H1 (cell line): Measurements from ENCODE around the gene ABHD13. TPM values are rescaled to one million over a fixed set of nuclear protein-coding genes. Genes with fewer than 3 reads are reported as not detected.

Source experiments
- CTCF ChIA-PET: fragments of 300-600 bp; sonication (Branson Sonifier 250); formaldehyde crosslinking; loops from one replicate; lab custom pipeline; 2021; ENCODE audit not compliant: partially characterized antibody; lab: Charles Lee
- POLR2A ChIA-PET: fragments of 300-600 bp; sonication (Branson Sonifier 250); formaldehyde crosslinking; loops from one replicate; lab custom pipeline; 2021; ENCODE audit warnings: inconsistent platforms; ENCODE audit not compliant: partially characterized antibody; lab: Charles Lee
- DNase-seq, 2 experiments: peaks; one replicate each; pipeline versions ENCODE4 v3.0.0 to v3.0.0-alpha.2; 2010 to 2022; ENCODE audit warnings: low spot score in 2 of 2, low read depth in 1 of 2, mixed read lengths in 1 of 2
- FAIRE-seq: peaks from 2 replicates; lab custom pipeline; 2011; peaks lifted over from hg19 to GRCh38; lab: Jason Lieb, UNC
- H2AFZ ChIP-seq: 2 replicates; pipeline ENCODE4 v1.8.1; 2012; ENCODE audit warnings: low read length, inconsistent platforms
- H2AK5ac ChIP-seq: 2 replicates; pipeline ENCODE4 v1.6.1; 2013; ENCODE audit warnings: low read depth, low read length
- H2BK120ac ChIP-seq: replicated peaks from 2 replicates; pipeline ENCODE3; 2013; ENCODE audit warnings: low read depth, low read length, inconsistent platforms
- H2BK12ac ChIP-seq: 2 replicates; pipeline ENCODE4 v1.6.1; 2013; ENCODE audit warnings: low read depth, low read length
- H2BK15ac ChIP-seq: 2 replicates; pipeline ENCODE4 v1.6.1; 2013; ENCODE audit warnings: low read length
- H2BK20ac ChIP-seq: 2 replicates; pipeline ENCODE4 v1.6.1; 2013; ENCODE audit warnings: low read length
- H2BK5ac ChIP-seq: 2 replicates; pipeline ENCODE4 v1.6.1; 2013; ENCODE audit warnings: low read depth, low read length
- H3K14ac ChIP-seq: 2 replicates; pipeline ENCODE4 v1.6.1; 2013; ENCODE audit warnings: inconsistent platforms; ENCODE audit not compliant: insufficient read length
- H3K18ac ChIP-seq: 2 replicates; pipeline ENCODE4 v1.6.1; 2013; ENCODE audit warnings: low read length; ENCODE audit errors: extremely low read depth
- H3K23ac ChIP-seq: 2 replicates; pipeline ENCODE4 v1.6.1; 2013; ENCODE audit warnings: inconsistent platforms; ENCODE audit not compliant: insufficient read length
- H3K23me2 ChIP-seq: 2 replicates; pipeline ENCODE4 v1.6.1; 2013; ENCODE audit warnings: low read depth, low read length
- H3K27ac ChIP-seq: 2 replicates; pipeline ENCODE4 v1.6.1; 2011; ENCODE audit warnings: low read depth, low read length, inconsistent platforms
- H3K27me3 ChIP-seq, 4 experiments: replicated peaks in 1 of 4; 1 replicate in 1 of 4; 2 replicates in 3 of 4; pipeline versions ENCODE4 v1.6.1 to v1.8.1; 2011 to 2013; ENCODE audit warnings: low read length in 3 of 4, mild to moderate bottlenecking in 3 of 4, inconsistent platforms in 2 of 4, mixed read lengths in 2 of 4, moderate library complexity in 1 of 4; ENCODE audit not compliant: control insufficient read depth in 3 of 4, insufficient read depth in 3 of 4; ENCODE audit errors: extremely low read depth in 1 of 4
- H3K36me3 ChIP-seq, 4 experiments: 2 replicates each; pipeline versions ENCODE4 v1.6.1 to v1.8.1; 2011 to 2013; ENCODE audit warnings: mild to moderate bottlenecking in 4 of 4, low read length in 3 of 4, moderate library complexity in 2 of 4, control low read depth in 1 of 4, inconsistent platforms in 1 of 4; ENCODE audit not compliant: insufficient read depth in 4 of 4, control insufficient read depth in 2 of 4
- H3K4ac ChIP-seq: replicated peaks from 2 replicates; pipeline ENCODE3; 2013; ENCODE audit warnings: low read length, low read depth, mixed read lengths, inconsistent platforms; ENCODE audit not compliant: insufficient read length
- H3K4me1 ChIP-seq, 4 experiments: replicated peaks in 1 of 4; 1 replicate in 1 of 4; 2 replicates in 3 of 4; pipeline versions ENCODE4 v1.6.1 to v1.8.1; 2011 to 2013; ENCODE audit warnings: low read length in 3 of 4, inconsistent platforms in 2 of 4, mixed read lengths in 1 of 4; ENCODE audit not compliant: insufficient read depth in 4 of 4, control insufficient read depth in 3 of 4
- H3K4me2 ChIP-seq, 2 experiments: 2 replicates each; pipeline versions ENCODE4 v1.6.1 to v1.8.1; 2011 to 2013; ENCODE audit warnings: low read depth in 2 of 2, low read length in 2 of 2, control low read depth in 1 of 2, inconsistent platforms in 1 of 2, mild to moderate bottlenecking in 1 of 2; ENCODE audit not compliant: insufficient read depth in 1 of 2
- H3K4me3 ChIP-seq, 4 experiments: fragments of 200-600, 300-600 bp in 1 of 4; sonication (generic), shearing (Covaris generic), sonication (Bioruptor Twin) in 1 of 4; 2 replicates each; pipeline versions ENCODE4 v1.5.1 to v1.8.1; 2011 to 2016; ENCODE audit warnings: low read length in 4 of 4, low read depth in 3 of 4, control low read depth in 2 of 4, inconsistent platforms in 2 of 4, mild to moderate bottlenecking in 2 of 4, mixed read lengths in 1 of 4, moderate library complexity in 1 of 4; ENCODE audit not compliant: insufficient read depth in 2 of 4; ENCODE audit errors: extremely low read depth in 1 of 4
- H3K56ac ChIP-seq: replicated peaks from 2 replicates; pipeline ENCODE3; 2013; ENCODE audit warnings: low read depth, mild to moderate bottlenecking, mixed read lengths, low read length, inconsistent platforms; ENCODE audit not compliant: insufficient read length
- H3K79me1 ChIP-seq: 2 replicates; pipeline ENCODE4 v1.6.1; 2013; ENCODE audit warnings: low read depth, low read length, control low read depth
- H3K79me2 ChIP-seq, 2 experiments: 2 replicates each; pipeline versions ENCODE4 v1.6.1 to v1.8.1; 2012 to 2013; ENCODE audit warnings: low read length in 2 of 2, mild to moderate bottlenecking in 2 of 2, inconsistent platforms in 1 of 2; ENCODE audit not compliant: insufficient read depth in 2 of 2, control insufficient read depth in 1 of 2
- H3K9ac ChIP-seq, 4 experiments: replicated peaks in 1 of 4; 1 replicate in 1 of 4; 2 replicates in 3 of 4; pipeline versions ENCODE4 v1.6.1 to v1.8.1; 2011 to 2013; ENCODE audit warnings: low read depth in 3 of 4, low read length in 3 of 4, control low read depth in 2 of 4, mild to moderate bottlenecking in 2 of 4, moderate library complexity in 2 of 4, inconsistent platforms in 1 of 4; ENCODE audit errors: extremely low read depth in 1 of 4
- H3K9me3 ChIP-seq, 2 experiments: 2 replicates each; pipeline versions ENCODE4 v1.6.1 to v1.8.1; 2012 to 2013; ENCODE audit warnings: mild to moderate bottlenecking in 2 of 2, moderate library complexity in 2 of 2, control low read depth in 1 of 2, inconsistent platforms in 1 of 2, low read depth in 1 of 2, low read length in 1 of 2, mixed read lengths in 1 of 2; ENCODE audit not compliant: insufficient read depth in 2 of 2
- H4K20me1 ChIP-seq, 2 experiments: replicated peaks in 1 of 2; 2 replicates each; pipeline versions ENCODE3 to v1.8.1; 2011 to 2013; ENCODE audit warnings: inconsistent platforms in 2 of 2, low read length in 2 of 2, mild to moderate bottlenecking in 1 of 2; ENCODE audit not compliant: insufficient read depth in 2 of 2, control insufficient read depth in 1 of 2
- H4K5ac ChIP-seq: 2 replicates; pipeline ENCODE4 v1.6.1; 2013; ENCODE audit warnings: low read length, low read depth, mixed read lengths, inconsistent platforms; ENCODE audit not compliant: insufficient read length
- H4K8ac ChIP-seq: 2 replicates; pipeline ENCODE4 v1.8.0; 2013; ENCODE audit warnings: mild to moderate bottlenecking, moderate library complexity, low read length, inconsistent platforms; ENCODE audit not compliant: insufficient read depth; ENCODE audit errors: extremely low read depth
- H4K91ac ChIP-seq: replicated peaks from 2 replicates; pipeline ENCODE3; 2013; ENCODE audit warnings: low read length, mixed read lengths, inconsistent platforms; ENCODE audit not compliant: insufficient read length
- ATF3 ChIP-seq: IDR thresholded peaks from 2 replicates; pipeline ENCODE4 v1.6.1; 2011; ENCODE audit warnings: low read depth, mild to moderate bottlenecking, low read length; ENCODE audit not compliant: insufficient read depth
- CBX5 ChIP-seq: fragments of 300-800, 300-1000 bp; sonication (generic); IDR thresholded peaks from 2 replicates; pipeline ENCODE4 v1.7.1; 2016; ENCODE audit warnings: antibody characterized with exemption, low read length, low read depth
- CEBPB ChIP-seq: IDR thresholded peaks from 2 replicates; pipeline ENCODE4 v1.6.1; 2012; ENCODE audit warnings: low read depth, low read length
- CHD1 ChIP-seq: IDR thresholded peaks from 2 replicates; pipeline ENCODE4 v1.6.1; 2012; ENCODE audit warnings: low read depth, low read length, improper control_type of control experiment
- CREB1 ChIP-seq: IDR thresholded peaks from 2 replicates; pipeline ENCODE4 v1.6.1; 2012; ENCODE audit warnings: inconsistent platforms
- CTBP2 ChIP-seq: IDR thresholded peaks from 2 replicates; pipeline ENCODE4 v1.7.0; 2011; ENCODE audit warnings: borderline replicate concordance, mild to moderate bottlenecking, moderate library complexity, mixed read lengths, low read length; ENCODE audit not compliant: insufficient read depth, insufficient read length
- EGR1 ChIP-seq: IDR thresholded peaks from 2 replicates; pipeline ENCODE4 v1.6.1; 2011; ENCODE audit warnings: low read depth, low read length, borderline replicate concordance
- EP300 ChIP-seq, 2 experiments: IDR thresholded peaks; 1 replicate in 1 of 2; 2 replicates in 1 of 2; pipeline ENCODE4 v1.6.1; 2011 to 2012; ENCODE audit warnings: low read depth in 2 of 2, low read length in 2 of 2, mild to moderate bottlenecking in 2 of 2, borderline replicate concordance in 1 of 2, inconsistent platforms in 1 of 2, moderate library complexity in 1 of 2
- KDM1A ChIP-seq: fragments of 200-600, 300-600 bp; sonication (generic); IDR thresholded peaks from 2 replicates; pipeline ENCODE4 v1.7.1; 2016; ENCODE audit warnings: mild to moderate bottlenecking, low read length, borderline replicate concordance
- MAX ChIP-seq: IDR thresholded peaks from 2 replicates; pipeline ENCODE4 v1.6.1; 2012; ENCODE audit warnings: inconsistent platforms
- POLR2A ChIP-seq, 2 experiments: IDR thresholded peaks; 1 replicate in 1 of 2; 2 replicates in 1 of 2; pipeline ENCODE4 v1.6.1; 2011; ENCODE audit warnings: low read depth in 2 of 2, low read length in 2 of 2, mild to moderate bottlenecking in 2 of 2; ENCODE audit errors: control extremely low read depth in 1 of 2
- SIRT6 ChIP-seq: IDR thresholded peaks from one replicate; pipeline ENCODE4 v1.7.1; 2012; ENCODE audit warnings: low read length, inconsistent platforms
- SIX5 ChIP-seq: IDR thresholded peaks from 2 replicates; pipeline ENCODE4 v1.6.1; 2011; ENCODE audit warnings: mild to moderate bottlenecking, low read depth, low read length
- SP4 ChIP-seq: IDR thresholded peaks from 2 replicates; pipeline ENCODE4 v1.6.1; 2012; ENCODE audit warnings: low read length, inconsistent platforms
- SRF ChIP-seq: IDR thresholded peaks from 2 replicates; pipeline ENCODE4 v1.6.1; 2011; ENCODE audit warnings: mild to moderate bottlenecking, low read depth, low read length, moderate library complexity
- WGBS, 2 experiments: shearing (Covaris generic) in 1 of 2; methylation state at CpG; one replicate each; pipeline versions ENCODE4 v1.1.6 to v1.1.7; 2013 to 2015; ENCODE audit warnings: low lambda C conversion rate in 2 of 2, mixed read lengths in 2 of 2, inconsistent platforms in 1 of 2, low coverage in 1 of 2, missing lambda C conversion rate in 1 of 2; ENCODE audit not compliant: insufficient replicate concordance in 2 of 2, insufficient coverage in 1 of 2, insufficient read length in 1 of 2; ENCODE audit errors: extremely low coverage in 1 of 2, missing lambda C conversion rate in 1 of 2; 5-methylcytosine and 5-hydroxymethylcytosine counted together
- polyA plus RNA-seq, 7 experiments: library from polyadenylated mRNA; depleted of rRNA in 3 of 7; stranded (reverse) in 5 of 7; unstranded in 2 of 7; fragments of >200 nt in 5 of 7; fragments of 200-250 nt in 2 of 7; gene quantifications; 1 replicate in 5 of 7; 2 replicates in 1 of 7; 4 replicates in 1 of 7; pipeline versions ENCODE4 v1.2.1 to v1.2.3, GENCODE V29; 2011 to 2013; ENCODE audit warnings: missing spikeins in 2 of 7, mixed read lengths in 2 of 7
- total RNA-seq: library from RNA; stranded (reverse); fragmentation: NEBNext Ultra II Directional; extraction: Animal tissue kit (Norgen Biotek cat#: 25700); gene quantifications from 2 replicates; pipeline ENCODE4 v1.2.1, GENCODE V29; 2021

ABHD13 gene
- total and polyA plus RNA-seq, 2 of the 8 experiments (the other 6 are each of a cell fraction or from before 2014, with no cell fraction given) = 3.5 to 6.6 TPM

GRCh38 chr13:108249150-108249549 is 31.0 kb downstream of the ABHD13 start:
- no peak for FAIRE-seq
- 72% methylated on average over 4 of the region's 4 CpGs; no CpG with 5 or more reads in 1 of the 2 experiments for WGBS, 2 experiments
- TF ChIP-seq ATF3 = no peak
- TF ChIP-seq SIX5 = no peak
- no peak for TF ChIP-seq CEBPB
- no peak for TF ChIP-seq EGR1
- TF ChIP-seq CHD1 = no peak
- TF ChIP-seq MAX = no peak
- TF ChIP-seq SIRT6 = no peak
- TF ChIP-seq EP300 (IDR thresholded peaks at IDR 0.05; ENCODE audit: borderline replicate concordance in 1 of 2, low read depth in 2 of 2, low read length in 2 of 2) = no peak
- TF ChIP-seq KDM1A = no peak
- TF ChIP-seq CREB1 = no peak
- TF ChIP-seq CBX5 = no peak
- TF ChIP-seq SP4 = no peak
- TF ChIP-seq POLR2A (IDR thresholded peaks at IDR 0.05; ENCODE audit: control extremely low read depth in 1 of 2, low read depth in 2 of 2, low read length in 2 of 2) = no peak
- TF ChIP-seq SRF = no peak
- TF ChIP-seq CTBP2 = no peak
- TF ChIP-seq, all 59 proteins: peak for 0

More at GRCh38 chr13:108249150-108249549, 31.0 kb downstream of the ABHD13 start:
- H3K14ac ChIP-seq = no peak overlapping the region
- H2BK15ac ChIP-seq = no peak overlapping the region
- no peaks in the 10 kb centered on the region for H4K20me1 ChIP-seq
- no peak overlapping the region for H3K9ac ChIP-seq
- no peak overlapping the region for H4K8ac ChIP-seq
- no peak overlapping the region for H4K91ac ChIP-seq
- H3K4ac ChIP-seq = no peak overlapping the region
- H2BK5ac ChIP-seq = no peak overlapping the region
- no peaks in the 10 kb centered on the region for H3K36me3 ChIP-seq
- POLR2A ChIA-PET = no interaction called here
- H3K9me3 ChIP-seq = no peaks in the 10 kb centered on the region; a peak in 1 of 4 replicates
- no peak overlapping the region for H2BK120ac ChIP-seq
- no peak overlapping the region for H2AK5ac ChIP-seq
- no peak overlapping the region for H4K5ac ChIP-seq
- H2AFZ ChIP-seq = no peak overlapping the region
- no peak overlapping the region for H3K27ac ChIP-seq
- no peaks in the 10 kb centered on the region for H3K27me3 ChIP-seq
- no peaks in the 10 kb centered on the region for H3K23me2 ChIP-seq
- H3K18ac ChIP-seq = no peak overlapping the region
- no peaks in the 10 kb centered on the region for H3K79me2 ChIP-seq
- H2BK20ac ChIP-seq = no peak overlapping the region
- H2BK12ac ChIP-seq = no peak overlapping the region
- no peak overlapping the region for H3K4me2 ChIP-seq
- H3K23ac ChIP-seq = no peak overlapping the region
- H3K4me3 ChIP-seq = no peak overlapping the region
- DNase-seq = no peak
- H3K56ac ChIP-seq = no peak overlapping the region
- no peaks in the 10 kb centered on the region for H3K79me1 ChIP-seq
- CTCF ChIA-PET = interaction anchor here (0.5 kb wide), 1 partner anchor 31 kb away, joined by 3 read pairs; no protein-coding TSS in a partner anchor
- no peaks in the 10 kb centered on the region for H3K4me1 ChIP-seq
